Suprapubic skin (tissue), 4 donors: Measurements from ENCODE around the gene AOC3. TPM values are rescaled to one million over a fixed set of nuclear protein-coding genes. Genes with fewer than 3 reads are reported as not detected.
"Not testable (repeated sequence)": the region's sequence is repeated elsewhere in the genome, so short reads cannot be mapped to it uniquely, and the experiment has no call there.

ENCODE experiments used
- DNase-seq, 2 donors: peaks; one replicate each; pipeline ENCODE4 v3.0.0-alpha.2; 2019; ENCODE audit warnings: low spot score in 2 of 2
- H3K27ac ChIP-seq: fragments of 200-600 bp; sonication (generic); one replicate; pipeline ENCODE4 v1.5.1; 2019
- H3K27me3 ChIP-seq: fragments of 200-600 bp; sonication (generic); one replicate; pipeline ENCODE4 v1.5.1; 2019
- H3K36me3 ChIP-seq: fragments of 200-600 bp; sonication (generic); one replicate; pipeline ENCODE4 v1.5.1; 2019
- H3K4me1 ChIP-seq: fragments of 200-600 bp; sonication (generic); one replicate; pipeline ENCODE4 v1.5.1; 2019
- H3K4me3 ChIP-seq: fragments of 200-600 bp; sonication (generic); one replicate; pipeline ENCODE4 v1.5.1; 2019; ENCODE audit warnings: mild to moderate bottlenecking
- H3K9me3 ChIP-seq: fragments of 200-600 bp; sonication (generic); one replicate; pipeline ENCODE4 v1.5.1; 2019
- EP300 ChIP-seq: sonication (generic); formaldehyde crosslinking; IDR thresholded peaks from one replicate; pipeline ENCODE4 v1.6.1; 2017; ENCODE audit warnings: antibody characterized with exemption
- POLR2A ChIP-seq, 2 donors: fragments of 450-650 bp; IDR thresholded peaks; one replicate each; pipeline ENCODE4 v1.6.1; 2017; ENCODE audit warnings: antibody characterized with exemption in 2 of 2, mild to moderate bottlenecking in 2 of 2, moderate library complexity in 2 of 2
- POLR2AphosphoS5 ChIP-seq, 3 donors: sonication (generic); formaldehyde crosslinking; IDR thresholded peaks; one replicate each; pipeline ENCODE4 v1.6.1; 2017; ENCODE audit warnings: antibody characterized with exemption in 3 of 3
- WGBS: methylation state at CpG from one replicate; pipeline ENCODE4 v1.1.5; 2018; 5-methylcytosine and 5-hydroxymethylcytosine counted together
- total RNA-seq, 4 donors: library from RNA; depleted of rRNA; stranded (reverse); fragments of >200 nt; gene quantifications; one replicate each; pipeline ENCODE4 v1.1.0, GENCODE V29; 2016
- TF ChIP-seq, protein P1 (sequence below), 2 donors: fragments of 200-600 bp in 1 of 2; fragments of 450-650 bp in 1 of 2; sonication (generic) in 1 of 2; IDR thresholded peaks; one replicate each; pipeline ENCODE4 v1.5.1; 2016 to 2019; ENCODE audit warnings: antibody characterized with exemption in 2 of 2, mild to moderate bottlenecking in 1 of 2, moderate library complexity in 1 of 2

The AOC3 gene
- total RNA-seq, 4 donors from 2014 or later: 7.6 to 12.7 (median 11.0) TPM

DNA sequence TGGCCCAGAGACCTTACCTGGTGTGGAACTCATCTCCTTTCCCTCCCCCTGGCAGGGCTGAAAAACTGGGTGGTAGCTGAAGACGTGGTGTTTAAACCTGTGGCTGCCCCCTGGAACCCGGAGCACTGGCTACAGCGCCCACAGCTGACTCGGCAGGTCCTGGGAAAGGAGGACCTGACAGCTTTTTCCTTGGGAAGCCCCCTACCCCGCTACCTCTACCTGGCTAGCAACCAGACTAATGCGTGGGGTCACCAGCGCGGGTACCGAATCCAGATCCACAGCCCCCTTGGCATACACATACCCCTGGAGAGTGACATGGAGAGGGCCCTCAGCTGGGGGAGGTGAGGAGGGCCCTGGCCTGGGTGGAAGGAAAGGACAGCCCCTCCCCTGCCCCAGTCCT lies 2.0 kb upstream of the AOC3 start:
- H3K27ac ChIP-seq: no peak overlapping the region
- TF ChIP-seq POLR2A (IDR thresholded peaks at IDR 0.05): no peak
- no peak for TF ChIP-seq POLR2AphosphoS5 (IDR thresholded peaks at IDR 0.05)
- TF ChIP-seq EP300: no peak
- TF ChIP-seq, protein P1, sequence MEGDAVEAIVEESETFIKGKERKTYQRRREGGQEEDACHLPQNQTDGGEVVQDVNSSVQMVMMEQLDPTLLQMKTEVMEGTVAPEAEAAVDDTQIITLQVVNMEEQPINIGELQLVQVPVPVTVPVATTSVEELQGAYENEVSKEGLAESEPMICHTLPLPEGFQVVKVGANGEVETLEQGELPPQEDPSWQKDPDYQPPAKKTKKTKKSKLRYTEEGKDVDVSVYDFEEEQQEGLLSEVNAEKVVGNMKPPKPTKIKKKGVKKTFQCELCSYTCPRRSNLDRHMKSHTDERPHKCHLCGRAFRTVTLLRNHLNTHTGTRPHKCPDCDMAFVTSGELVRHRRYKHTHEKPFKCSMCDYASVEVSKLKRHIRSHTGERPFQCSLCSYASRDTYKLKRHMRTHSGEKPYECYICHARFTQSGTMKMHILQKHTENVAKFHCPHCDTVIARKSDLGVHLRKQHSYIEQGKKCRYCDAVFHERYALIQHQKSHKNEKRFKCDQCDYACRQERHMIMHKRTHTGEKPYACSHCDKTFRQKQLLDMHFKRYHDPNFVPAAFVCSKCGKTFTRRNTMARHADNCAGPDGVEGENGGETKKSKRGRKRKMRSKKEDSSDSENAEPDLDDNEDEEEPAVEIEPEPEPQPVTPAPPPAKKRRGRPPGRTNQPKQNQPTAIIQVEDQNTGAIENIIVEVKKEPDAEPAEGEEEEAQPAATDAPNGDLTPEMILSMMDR (IDR thresholded peaks at IDR 0.05): no peak
- WGBS: 90% methylated on average over 4 of the region's 9 CpGs
- no peaks in the 10 kb centered on the region for H3K27me3 ChIP-seq
- peaks cover 17% of the 10 kb centered on the region for H3K36me3 ChIP-seq
- DNase-seq: no peak
- peaks cover 24% of the 10 kb centered on the region for H3K4me1 ChIP-seq
- no peak overlapping the region for H3K4me3 ChIP-seq
- no peaks in the 10 kb centered on the region for H3K9me3 ChIP-seq

DNA sequence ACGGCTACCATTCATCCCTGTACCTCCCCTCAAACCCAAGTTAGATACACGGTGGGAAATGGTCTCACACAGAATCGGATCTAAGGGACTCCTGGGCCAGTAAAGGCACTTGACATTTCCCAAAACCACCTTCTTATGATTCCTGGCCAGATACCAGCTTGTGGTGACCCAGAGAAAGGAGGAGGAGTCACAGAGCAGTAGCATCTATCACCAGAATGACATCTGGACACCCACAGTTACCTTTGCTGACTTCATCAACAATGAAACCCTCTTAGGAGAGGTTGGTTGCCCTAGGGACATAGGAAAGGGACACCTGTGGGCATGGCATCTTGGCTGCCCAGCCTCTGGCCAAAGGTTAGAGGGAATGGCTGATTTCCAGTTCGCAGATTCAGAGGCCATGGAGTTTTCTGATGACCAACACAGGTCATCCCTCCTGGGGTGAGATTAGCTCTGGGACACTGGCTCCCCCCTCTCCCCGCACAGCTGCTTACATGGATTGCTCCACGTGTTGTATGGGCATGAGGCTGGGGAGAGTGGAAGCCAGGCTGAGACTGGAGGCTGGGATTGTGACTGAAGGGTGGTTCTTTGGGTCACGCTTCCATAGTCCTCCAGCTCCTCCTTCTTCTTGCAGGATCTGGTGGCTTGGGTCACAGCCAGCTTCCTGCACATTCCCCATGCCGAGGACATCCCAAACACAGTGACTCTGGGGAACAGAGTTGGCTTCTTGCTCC lies 1.4 kb upstream of the AOC3 start:
- Histone ChIP-seq H3K9me3 (no peaks in the 10 kb centered on the region), H3K4me3 (no peak overlapping the region), H3K27me3 (no peaks in the 10 kb centered on the region), H3K4me1 (peaks cover 24% of the 10 kb centered on the region), H3K36me3 (peaks cover 12% of the 10 kb centered on the region), H3K27ac (no peak overlapping the region)
- TF ChIP-seq POLR2AphosphoS5 (IDR thresholded peaks at IDR 0.05) (no peak), EP300 (no peak), POLR2A (IDR thresholded peaks at IDR 0.05) (no peak)
- TF ChIP-seq, protein P1 (IDR thresholded peaks at IDR 0.05): no peak
- WGBS: 55% methylated on average over 6 of the region's 8 CpGs
- DNase-seq: no peak

DNA sequence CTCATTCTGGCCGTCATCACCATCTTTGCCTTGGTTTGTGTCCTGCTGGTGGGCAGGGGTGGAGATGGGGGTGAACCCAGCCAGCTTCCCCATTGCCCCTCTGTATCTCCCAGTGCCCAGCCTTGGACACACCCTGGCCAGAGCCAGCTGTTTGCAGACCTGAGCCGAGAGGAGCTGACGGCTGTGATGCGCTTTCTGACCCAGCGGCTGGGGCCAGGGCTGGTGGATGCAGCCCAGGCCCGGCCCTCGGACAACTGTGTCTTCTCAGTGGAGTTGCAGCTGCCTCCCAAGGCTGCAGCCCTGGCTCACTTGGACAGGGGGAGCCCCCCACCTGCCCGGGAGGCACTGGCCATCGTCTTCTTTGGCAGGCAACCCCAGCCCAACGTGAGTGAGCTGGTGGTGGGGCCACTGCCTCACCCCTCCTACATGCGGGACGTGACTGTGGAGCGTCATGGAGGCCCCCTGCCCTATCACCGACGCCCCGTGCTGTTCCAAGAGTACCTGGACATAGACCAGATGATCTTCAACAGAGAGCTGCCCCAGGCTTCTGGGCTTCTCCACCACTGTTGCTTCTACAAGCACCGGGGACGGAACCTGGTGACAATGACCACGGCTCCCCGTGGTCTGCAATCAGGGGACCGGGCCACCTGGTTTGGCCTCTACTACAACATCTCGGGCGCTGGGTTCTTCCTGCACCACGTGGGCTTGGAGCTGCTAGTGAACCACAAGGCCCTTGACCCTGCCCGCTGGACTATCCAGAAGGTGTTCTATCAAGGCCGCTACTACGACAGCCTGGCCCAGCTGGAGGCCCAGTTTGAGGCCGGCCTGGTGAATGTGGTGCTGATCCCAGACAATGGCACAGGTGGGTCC lies 607 bp downstream of the AOC3 start:
- not testable (repeated sequence) for H3K9me3 ChIP-seq, H3K27ac ChIP-seq, H3K36me3 ChIP-seq, DNase-seq, H3K27me3 ChIP-seq
- Histone ChIP-seq H3K4me1 (peaks cover 18% of the 10 kb centered on the region), H3K4me3 (peak overlapping the region; percentile 33)
- WGBS: 73% methylated on average over 4 of the region's 28 CpGs

DNA sequence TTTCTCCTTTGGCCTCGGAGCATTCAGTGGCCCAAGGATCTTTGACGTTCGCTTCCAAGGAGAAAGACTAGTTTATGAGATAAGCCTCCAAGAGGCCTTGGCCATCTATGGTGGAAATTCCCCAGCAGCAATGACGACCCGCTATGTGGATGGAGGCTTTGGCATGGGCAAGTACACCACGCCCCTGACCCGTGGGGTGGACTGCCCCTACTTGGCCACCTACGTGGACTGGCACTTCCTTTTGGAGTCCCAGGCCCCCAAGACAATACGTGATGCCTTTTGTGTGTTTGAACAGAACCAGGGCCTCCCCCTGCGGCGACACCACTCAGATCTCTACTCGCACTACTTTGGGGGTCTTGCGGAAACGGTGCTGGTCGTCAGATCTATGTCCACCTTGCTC lies 1.4 kb downstream of the AOC3 start:
- 87% methylated on average over 8 of the region's 15 CpGs for WGBS
- TF ChIP-seq POLR2A (IDR thresholded peaks at IDR 0.05) (no peak), POLR2AphosphoS5 (IDR thresholded peaks at IDR 0.05) (no peak), EP300 (no peak)
- TF ChIP-seq, protein P1 (IDR thresholded peaks at IDR 0.05): no peak
- H3K9me3 ChIP-seq: no peaks in the 10 kb centered on the region
- no peaks in the 10 kb centered on the region for H3K36me3 ChIP-seq
- no peak for DNase-seq
- peak overlapping the region; percentile 17 for H3K27ac ChIP-seq
- peaks cover 12% of the 10 kb centered on the region for H3K4me1 ChIP-seq
- H3K27me3 ChIP-seq: no peaks in the 10 kb centered on the region
- peak overlapping the region; percentile 33 for H3K4me3 ChIP-seq

DNA sequence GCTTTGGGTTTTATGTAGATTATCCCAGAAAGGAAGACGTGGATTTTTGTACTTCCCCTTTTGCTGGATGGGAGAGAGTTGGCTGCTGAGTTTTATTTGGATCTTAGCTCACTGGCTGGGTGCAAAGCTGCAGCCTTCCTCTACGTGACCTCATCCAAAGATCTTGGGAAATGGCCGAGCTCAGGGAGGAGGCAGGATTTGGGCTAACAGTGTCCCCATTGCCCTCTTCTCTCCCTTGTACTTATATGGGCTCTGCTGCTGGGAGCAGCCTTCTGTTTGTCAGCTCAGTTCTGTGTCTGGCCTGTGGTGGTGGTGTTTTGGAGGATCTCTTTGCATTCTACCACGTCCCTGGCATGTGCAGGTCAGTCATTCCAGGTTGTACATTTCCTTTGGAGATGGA lies 2.0 kb downstream of the AOC3 start:
- no peaks in the 10 kb centered on the region for H3K9me3 ChIP-seq
- peak overlapping the region; percentile 17 for H3K27ac ChIP-seq
- H3K36me3 ChIP-seq: no peaks in the 10 kb centered on the region
- H3K27me3 ChIP-seq: no peaks in the 10 kb centered on the region
- peak overlapping the region; percentile 33 for H3K4me3 ChIP-seq
- no peak for TF ChIP-seq POLR2AphosphoS5 (IDR thresholded peaks at IDR 0.05)
- no peak for TF ChIP-seq POLR2A (IDR thresholded peaks at IDR 0.05)
- no peak for TF ChIP-seq EP300
- TF ChIP-seq, protein P1 (IDR thresholded peaks at IDR 0.05): no peak
- peaks cover 12% of the 10 kb centered on the region for H3K4me1 ChIP-seq
- peak in 1 of 2 donors; percentile 26 for DNase-seq
- 64% methylated on average over 4 of the region's 4 CpGs for WGBS
